H9 (cell line): ENCODE results near the gene CDK10. TPM values are rescaled to one million over a fixed set of nuclear protein-coding genes. Genes with fewer than 3 reads are reported as not detected.

ENCODE experiments used
- DNase-seq: peaks from one replicate; pipeline ENCODE4 v3.0.0-alpha.2; 2017
- H2AFZ ChIP-seq: one replicate; pipeline ENCODE4 v1.6.1; 2013; ENCODE audit warnings: mild to moderate bottlenecking, low read length, control low read depth, moderate library complexity
- H2AK5ac ChIP-seq: 2 replicates; pipeline ENCODE4 v1.6.1; 2013; ENCODE audit warnings: low read length, control low read depth, mixed read lengths; ENCODE audit not compliant: insufficient read length
- H2BK120ac ChIP-seq: one replicate; pipeline ENCODE4 v1.6.1; 2013; ENCODE audit warnings: low read depth, mild to moderate bottlenecking, low read length, control low read depth, inconsistent platforms; ENCODE audit not compliant: poor library complexity, severe bottlenecking
- H2BK12ac ChIP-seq: 2 replicates; pipeline ENCODE4 v1.6.1; 2013; ENCODE audit warnings: low read length, control low read depth, mixed read lengths, low read depth; ENCODE audit not compliant: insufficient read length
- H2BK15ac ChIP-seq: 2 replicates; pipeline ENCODE4 v1.6.1; 2013; ENCODE audit warnings: low read depth, low read length, control low read depth
- H2BK20ac ChIP-seq: one replicate; pipeline ENCODE4 v1.6.1; 2013; ENCODE audit warnings: low read depth, mild to moderate bottlenecking, low read length, control low read depth, inconsistent platforms; ENCODE audit not compliant: poor library complexity, severe bottlenecking
- H2BK5ac ChIP-seq: 2 replicates; pipeline ENCODE4 v1.6.1; 2013; ENCODE audit warnings: low read length, control low read depth, mixed read lengths; ENCODE audit not compliant: insufficient read length
- H3K14ac ChIP-seq: 2 replicates; pipeline ENCODE4 v1.6.1; 2013; ENCODE audit warnings: low read length, control low read depth; ENCODE audit not compliant: insufficient read depth
- H3K18ac ChIP-seq: 2 replicates; pipeline ENCODE4 v1.6.1; 2013; ENCODE audit warnings: low read depth, mild to moderate bottlenecking, mixed read lengths, low read length, control low read depth; ENCODE audit not compliant: insufficient read length
- H3K23ac ChIP-seq: 2 replicates; pipeline ENCODE4 v1.6.1; 2013; ENCODE audit warnings: low read length, control low read depth, mixed read lengths, low read depth; ENCODE audit not compliant: insufficient read length
- H3K23me2 ChIP-seq: 2 replicates; pipeline ENCODE4 v1.6.1; 2013; ENCODE audit warnings: low read depth, mild to moderate bottlenecking, mixed read lengths, low read length, control low read depth; ENCODE audit not compliant: insufficient read length, poor library complexity, severe bottlenecking
- H3K27ac ChIP-seq: 2 replicates; pipeline ENCODE4 v1.5.1; 2013; ENCODE audit warnings: low read length, control low read depth, mixed read lengths, low read depth; ENCODE audit not compliant: insufficient read length
- H3K27me3 ChIP-seq: 2 replicates; pipeline ENCODE4 v1.6.1; 2013; ENCODE audit warnings: low read length, control low read depth, inconsistent platforms; ENCODE audit not compliant: insufficient read depth
- H3K4ac ChIP-seq: 2 replicates; pipeline ENCODE4 v1.6.1; 2013; ENCODE audit warnings: low read depth, mild to moderate bottlenecking, control low read depth, inconsistent platforms, low read length, moderate library complexity
- H3K4me1 ChIP-seq: 2 replicates; pipeline ENCODE4 v1.6.1; 2013; ENCODE audit warnings: low read length, control low read depth, inconsistent platforms; ENCODE audit not compliant: insufficient read depth
- H3K4me2 ChIP-seq: 2 replicates; pipeline ENCODE4 v1.6.1; 2013; ENCODE audit warnings: low read length, control low read depth, mixed read lengths; ENCODE audit not compliant: insufficient read length, insufficient read depth
- H3K56ac ChIP-seq: 2 replicates; pipeline ENCODE4 v1.6.1; 2013; ENCODE audit warnings: low read depth, mild to moderate bottlenecking, mixed read lengths, low read length, control low read depth; ENCODE audit not compliant: insufficient read length
- H3K79me1 ChIP-seq: 2 replicates; pipeline ENCODE4 v1.6.1; 2013; ENCODE audit warnings: low read depth, mild to moderate bottlenecking, moderate library complexity, low read length, control low read depth, inconsistent platforms; ENCODE audit not compliant: insufficient read depth, poor library complexity, severe bottlenecking
- H3K79me2 ChIP-seq: 2 replicates; pipeline ENCODE4 v1.6.1; 2013; ENCODE audit warnings: low read length, control low read depth, inconsistent platforms; ENCODE audit not compliant: insufficient read depth
- H3K9ac ChIP-seq: 2 replicates; pipeline ENCODE4 v1.6.1; 2013; ENCODE audit warnings: low read length, control low read depth, mixed read lengths; ENCODE audit not compliant: insufficient read length; ENCODE audit errors: extremely low read depth
- H3K9me3 ChIP-seq: one replicate; pipeline ENCODE4 v1.6.1; 2013; ENCODE audit warnings: low read depth, low read length, inconsistent platforms; ENCODE audit not compliant: control insufficient read depth
- H3T11ph ChIP-seq: one replicate; pipeline ENCODE4 v1.6.1; 2013; ENCODE audit warnings: mild to moderate bottlenecking, low read length, control low read depth, inconsistent platforms
- H4K20me1 ChIP-seq: one replicate; pipeline ENCODE4 v1.6.1; 2013; ENCODE audit not compliant: control insufficient read depth, insufficient read length, insufficient read depth
- H4K5ac ChIP-seq: 2 replicates; pipeline ENCODE4 v1.6.1; 2013; ENCODE audit warnings: low read depth, mild to moderate bottlenecking, mixed read lengths, low read length, control low read depth; ENCODE audit not compliant: insufficient read length
- H4K8ac ChIP-seq: replicated peaks from 2 replicates; pipeline ENCODE4 v1.6.1; 2013; ENCODE audit warnings: low read length, control low read depth, mixed read lengths, low read depth; ENCODE audit not compliant: insufficient read length
- H4K91ac ChIP-seq: 2 replicates; pipeline ENCODE4 v1.6.1; 2013; ENCODE audit warnings: low read depth, mild to moderate bottlenecking, moderate library complexity, mixed read lengths, low read length, control low read depth; ENCODE audit not compliant: insufficient read length
- H3K27ac Mint-ChIP-seq, 3 experiments: 2 replicates in 2 of 3; 3 replicates in 1 of 3; pipeline ENCODE4 v1.8.0; 2020 to 2021; ENCODE audit warnings: mixed read lengths in 3 of 3, mild to moderate bottlenecking in 1 of 3, moderate library complexity in 1 of 3
- H3K27me3 Mint-ChIP-seq: 2 replicates; pipeline ENCODE4 v1.8.0; 2021; ENCODE audit warnings: low read depth, mild to moderate bottlenecking, moderate library complexity, mixed read lengths
- H3K36me3 Mint-ChIP-seq, 3 experiments: 2 replicates in 2 of 3; 3 replicates in 1 of 3; pipeline ENCODE4 v1.8.0; 2020 to 2021; ENCODE audit warnings: low read depth in 3 of 3, mixed read lengths in 3 of 3; ENCODE audit not compliant: insufficient read depth in 1 of 3
- H3K4me1 Mint-ChIP-seq, 2 experiments: 2 replicates each; pipeline ENCODE4 v1.8.0; 2020; ENCODE audit warnings: mixed read lengths in 2 of 2
- H3K4me3 Mint-ChIP-seq, 2 experiments: 2 replicates in 1 of 2; 3 replicates in 1 of 2; pipeline ENCODE4 v1.8.0; 2020 to 2021; ENCODE audit warnings: mild to moderate bottlenecking in 2 of 2, mixed read lengths in 2 of 2, moderate library complexity in 1 of 2
- H3K9me3 Mint-ChIP-seq, 2 experiments: 2 replicates in 1 of 2; 3 replicates in 1 of 2; pipeline ENCODE4 v1.8.0; 2020; ENCODE audit warnings: mild to moderate bottlenecking in 2 of 2, mixed read lengths in 2 of 2, moderate library complexity in 1 of 2
- CTCF ChIP-seq: fragments of 200-600 bp; sonication (generic); conservative IDR thresholded peaks from 3 replicates; pipeline ENCODE4 v1.8.0; 2021; ENCODE audit warnings: antibody characterized with exemption, mild to moderate bottlenecking
- WGBS: extraction: QIAGEN DNeasy Blood & Tissue Kit; methylation state at CpG from one replicate; pipeline ENCODE4 v1.1.7; 2013; ENCODE audit warnings: missing lambda C conversion rate, low lambda C conversion rate, mixed read lengths; ENCODE audit not compliant: insufficient read length; ENCODE audit errors: extremely low coverage; 5-methylcytosine and 5-hydroxymethylcytosine counted together
- total RNA-seq: library from RNA; stranded (reverse); gene quantifications from 2 replicates; pipeline ENCODE4 v1.2.1, GENCODE V29; 2021

The CDK10 gene
- total RNA-seq, 1 experiment from 2014 or later = 77.1 TPM

- no peaks in the 10 kb centered on the region for H3K79me2 ChIP-seq
- no peak overlapping the region for H3K9ac ChIP-seq
- WGBS = no CpG with 5 or more reads among the region's 29 CpGs
- no peak for DNase-seq
- H2BK5ac ChIP-seq = no peak overlapping the region
- no peak overlapping the region for H4K91ac ChIP-seq
- H3K4me1 ChIP-seq = no peaks in the 10 kb centered on the region
- H2BK15ac ChIP-seq = no peak overlapping the region
- peaks cover 2% of the 10 kb centered on the region; the same call in 1 of the 2 replicates for H3K27me3 ChIP-seq
- H3K23ac ChIP-seq = no peak overlapping the region
- peaks cover 48% of the 10 kb centered on the region for H3K27me3 Mint-ChIP-seq
- H3K23me2 ChIP-seq = peaks cover 18% of the 10 kb centered on the region
- no peak overlapping the region for H3K56ac ChIP-seq
- peaks cover 7 to 10% of the 10 kb centered on the region in 2 experiments for H3K4me1 Mint-ChIP-seq
- no peak overlapping the region for H2BK20ac ChIP-seq
- no peak overlapping the region for H2AK5ac ChIP-seq
- H3K9me3 Mint-ChIP-seq = no peaks in the 10 kb centered on the region; a peak in 1 of 5 replicates
- TF ChIP-seq CTCF = no peak
- H2BK12ac ChIP-seq = no peak overlapping the region
- peak overlapping the region in 1 of 2 experiments; percentile 44; a peak in 1 of 5 replicates for H3K4me3 Mint-ChIP-seq
- H3K14ac ChIP-seq = no peak overlapping the region
- H4K20me1 ChIP-seq = no peaks in the 10 kb centered on the region
- peaks cover 25 to 47% (median 33%) of the 10 kb centered on the region in 3 experiments; a peak in 6 of 7 replicates for H3K36me3 Mint-ChIP-seq
- no peaks in the 10 kb centered on the region for H3K79me1 ChIP-seq
- H4K8ac ChIP-seq = no peak overlapping the region
- H2AFZ ChIP-seq = no peak overlapping the region
- no peaks in the 10 kb centered on the region for H3K9me3 ChIP-seq
- no peak overlapping the region for H4K5ac ChIP-seq
- no peak overlapping the region for H3K18ac ChIP-seq
- H3K4me2 ChIP-seq = no peak overlapping the region
- no peak overlapping the region for H3T11ph ChIP-seq
- no peak overlapping the region for H2BK120ac ChIP-seq
- H3K4ac ChIP-seq = no peak overlapping the region
- H3K27ac ChIP-seq = no peak overlapping the region
- H3K27ac Mint-ChIP-seq = no peak overlapping the region
Observed at GRCh38 chr16:89716916-89717687, 30.6 kb downstream of the CDK10 start.
